Measurements from ENCODE around the gene OTX1. TPM values are rescaled to one million over a fixed set of nuclear protein-coding genes. Genes with fewer than 3 reads are reported as not detected.

OTX1 gene
- total and polyA plus RNA-seq, 10 of the 15 experiments (the other 5 are each of a cell fraction or from before 2014, with no cell fraction given), result 0.04 to 0.67 (median 0.23) TPM; not detected in 2

DNA sequence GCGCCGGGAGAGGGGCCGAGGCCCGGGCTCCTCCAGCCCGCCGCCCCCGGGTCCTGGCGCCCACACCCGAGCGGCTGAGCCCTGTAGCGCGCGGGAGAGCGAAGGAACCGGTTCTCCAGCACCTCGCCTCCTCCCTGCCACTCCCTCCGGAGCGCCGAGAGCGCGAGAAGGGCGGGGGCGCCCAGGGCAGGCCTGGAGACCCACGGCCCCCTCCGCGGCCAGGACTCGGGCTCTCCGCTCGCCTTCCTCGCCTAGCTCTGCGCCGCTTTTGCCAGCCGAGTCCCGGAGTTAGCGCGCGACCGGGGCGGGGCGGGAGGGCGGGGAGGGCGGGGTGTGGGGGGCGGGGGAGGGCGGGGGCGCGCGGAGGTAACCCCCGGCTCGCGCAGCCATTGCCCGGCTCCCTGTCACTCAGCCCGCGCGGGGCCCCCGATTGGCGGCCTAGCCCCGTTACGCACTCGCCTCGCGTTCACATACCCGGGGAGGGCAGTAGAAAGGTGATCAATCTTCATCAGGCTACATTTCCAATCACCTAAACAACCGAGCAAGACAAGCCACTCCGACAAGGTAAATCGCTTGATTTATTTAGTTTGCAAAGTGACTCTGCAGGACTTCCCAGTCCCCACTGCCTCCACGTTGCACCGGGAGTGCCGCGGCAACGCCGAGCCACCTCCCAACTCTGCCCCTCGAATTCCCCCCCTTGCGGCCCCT is at the start of gene OTX1 (continued):
- TF ChIP-seq, protein P1, sequence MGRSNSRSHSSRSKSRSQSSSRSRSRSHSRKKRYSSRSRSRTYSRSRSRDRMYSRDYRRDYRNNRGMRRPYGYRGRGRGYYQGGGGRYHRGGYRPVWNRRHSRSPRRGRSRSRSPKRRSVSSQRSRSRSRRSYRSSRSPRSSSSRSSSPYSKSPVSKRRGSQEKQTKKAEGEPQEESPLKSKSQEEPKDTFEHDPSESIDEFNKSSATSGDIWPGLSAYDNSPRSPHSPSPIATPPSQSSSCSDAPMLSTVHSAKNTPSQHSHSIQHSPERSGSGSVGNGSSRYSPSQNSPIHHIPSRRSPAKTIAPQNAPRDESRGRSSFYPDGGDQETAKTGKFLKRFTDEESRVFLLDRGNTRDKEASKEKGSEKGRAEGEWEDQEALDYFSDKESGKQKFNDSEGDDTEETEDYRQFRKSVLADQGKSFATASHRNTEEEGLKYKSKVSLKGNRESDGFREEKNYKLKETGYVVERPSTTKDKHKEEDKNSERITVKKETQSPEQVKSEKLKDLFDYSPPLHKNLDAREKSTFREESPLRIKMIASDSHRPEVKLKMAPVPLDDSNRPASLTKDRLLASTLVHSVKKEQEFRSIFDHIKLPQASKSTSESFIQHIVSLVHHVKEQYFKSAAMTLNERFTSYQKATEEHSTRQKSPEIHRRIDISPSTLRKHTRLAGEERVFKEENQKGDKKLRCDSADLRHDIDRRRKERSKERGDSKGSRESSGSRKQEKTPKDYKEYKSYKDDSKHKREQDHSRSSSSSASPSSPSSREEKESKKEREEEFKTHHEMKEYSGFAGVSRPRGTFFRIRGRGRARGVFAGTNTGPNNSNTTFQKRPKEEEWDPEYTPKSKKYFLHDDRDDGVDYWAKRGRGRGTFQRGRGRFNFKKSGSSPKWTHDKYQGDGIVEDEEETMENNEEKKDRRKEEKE (IDR thresholded peaks at IDR 0.05), result no peak
- TF ChIP-seq, protein P2, sequence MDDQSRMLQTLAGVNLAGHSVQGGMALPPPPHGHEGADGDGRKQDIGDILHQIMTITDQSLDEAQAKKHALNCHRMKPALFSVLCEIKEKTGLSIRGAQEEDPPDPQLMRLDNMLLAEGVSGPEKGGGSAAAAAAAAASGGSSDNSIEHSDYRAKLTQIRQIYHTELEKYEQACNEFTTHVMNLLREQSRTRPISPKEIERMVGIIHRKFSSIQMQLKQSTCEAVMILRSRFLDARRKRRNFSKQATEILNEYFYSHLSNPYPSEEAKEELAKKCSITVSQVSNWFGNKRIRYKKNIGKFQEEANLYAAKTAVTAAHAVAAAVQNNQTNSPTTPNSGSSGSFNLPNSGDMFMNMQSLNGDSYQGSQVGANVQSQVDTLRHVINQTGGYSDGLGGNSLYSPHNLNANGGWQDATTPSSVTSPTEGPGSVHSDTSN (IDR thresholded peaks at IDR 0.05; ENCODE audit: insufficient replicate concordance, low read depth, low read length), result peak; percentile 95

DNA sequence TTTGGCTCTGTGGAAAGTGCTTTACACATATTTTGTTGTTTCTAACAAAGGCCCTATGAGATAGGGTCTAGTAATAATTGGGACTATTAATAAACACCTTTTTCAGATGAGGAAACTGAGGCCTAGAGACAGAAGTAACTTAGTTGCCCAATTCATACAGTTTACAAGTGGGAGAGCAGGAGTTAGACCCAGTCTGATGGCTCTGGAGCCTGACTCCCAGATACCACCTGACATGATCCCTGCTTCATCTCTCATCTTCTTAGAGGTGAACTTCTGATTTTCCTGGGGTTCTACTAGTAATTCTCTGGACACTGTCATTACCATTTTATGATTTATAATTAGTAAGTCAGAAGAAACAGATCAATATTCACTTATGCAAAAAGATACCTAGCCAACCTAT is 49.1 kb upstream of the OTX1 start:
- ChIA-PET POLR2A (no interaction called here), SMC1A (ENCODE audit: uncharacterized antibody, unreplicated experiment) (interaction anchor here (1.4 kb wide), 1 partner anchor 11 kb away, joined by 6 read pairs; no protein-coding TSS in a partner anchor), RAD21 (ENCODE audit: unreplicated experiment) (interaction anchor here (1.4 kb wide), 1 partner anchor 10 kb away, joined by 3 read pairs; no protein-coding TSS in a partner anchor), CTCF (no interaction called here)
- no peak overlapping the region for H3K4me3 ChIP-seq
- intact Hi-C loops (cut with micrococcal nuclease; ENCODE audit: unreplicated experiment), result no loop called here
- no peak for FAIRE-seq
- no peak overlapping the region for H3K4me2 ChIP-seq (ENCODE audit: control insufficient read depth, insufficient read depth)
- 0 out of 4 replicates have a peak, but pooled peaks cover 0 to 3% of the 10 kb centered on the region in 2 experiments for H3K36me3 ChIP-seq (ENCODE audit: control insufficient read depth in 2 of 2, insufficient read depth in 2 of 2, low read length in 1 of 2)
- H3K9ac ChIP-seq (ENCODE audit: control insufficient read depth, insufficient read depth, low read length), result no peak overlapping the region
- no peak overlapping the region for H3K27ac ChIP-seq (ENCODE audit: control insufficient read depth, insufficient read depth)
- no peak for ATAC-seq
- TF ChIP-seq ZBED1 (IDR thresholded peaks at IDR 0.05; ENCODE audit: borderline replicate concordance) (no peak), HDAC6 (IDR thresholded peaks at IDR 0.05; ENCODE audit: unreplicated experiment) (no peak), MTA2 (IDR thresholded peaks at IDR 0.05; ENCODE audit: low read depth) (no peak), ZNF622 (IDR thresholded peaks at IDR 0.05) (no peak), TAF1 (IDR thresholded peaks at IDR 0.05; ENCODE audit: borderline replicate concordance, low read depth, low read length) (no peak), RBBP5 (conservative IDR thresholded peaks at IDR 0.05) (no peak), MYB (IDR thresholded peaks at IDR 0.05; ENCODE audit: borderline replicate concordance, low read depth, low read length) (no peak), HCFC1 (IDR thresholded peaks at IDR 0.05; ENCODE audit: low read length) (no peak), SIX5 (IDR thresholded peaks at IDR 0.05; ENCODE audit: low read depth, low read length, severe bottlenecking) (no peak)
- TF ChIP-seq, protein P3, sequence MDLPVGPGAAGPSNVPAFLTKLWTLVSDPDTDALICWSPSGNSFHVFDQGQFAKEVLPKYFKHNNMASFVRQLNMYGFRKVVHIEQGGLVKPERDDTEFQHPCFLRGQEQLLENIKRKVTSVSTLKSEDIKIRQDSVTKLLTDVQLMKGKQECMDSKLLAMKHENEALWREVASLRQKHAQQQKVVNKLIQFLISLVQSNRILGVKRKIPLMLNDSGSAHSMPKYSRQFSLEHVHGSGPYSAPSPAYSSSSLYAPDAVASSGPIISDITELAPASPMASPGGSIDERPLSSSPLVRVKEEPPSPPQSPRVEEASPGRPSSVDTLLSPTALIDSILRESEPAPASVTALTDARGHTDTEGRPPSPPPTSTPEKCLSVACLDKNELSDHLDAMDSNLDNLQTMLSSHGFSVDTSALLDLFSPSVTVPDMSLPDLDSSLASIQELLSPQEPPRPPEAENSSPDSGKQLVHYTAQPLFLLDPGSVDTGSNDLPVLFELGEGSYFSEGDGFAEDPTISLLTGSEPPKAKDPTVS (IDR thresholded peaks at IDR 0.05; ENCODE audit: low read depth, low read length), result no peak
- TF ChIP-seq, protein P4, sequence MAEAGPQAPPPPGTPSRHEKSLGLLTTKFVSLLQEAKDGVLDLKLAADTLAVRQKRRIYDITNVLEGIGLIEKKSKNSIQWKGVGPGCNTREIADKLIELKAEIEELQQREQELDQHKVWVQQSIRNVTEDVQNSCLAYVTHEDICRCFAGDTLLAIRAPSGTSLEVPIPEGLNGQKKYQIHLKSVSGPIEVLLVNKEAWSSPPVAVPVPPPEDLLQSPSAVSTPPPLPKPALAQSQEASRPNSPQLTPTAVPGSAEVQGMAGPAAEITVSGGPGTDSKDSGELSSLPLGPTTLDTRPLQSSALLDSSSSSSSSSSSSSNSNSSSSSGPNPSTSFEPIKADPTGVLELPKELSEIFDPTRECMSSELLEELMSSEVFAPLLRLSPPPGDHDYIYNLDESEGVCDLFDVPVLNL (IDR thresholded peaks at IDR 0.05; ENCODE audit: low read depth, low read length), result no peak
- no peak overlapping the region for H2AFZ ChIP-seq (ENCODE audit: control insufficient read depth, low read depth, low read length)
- H4K20me1 ChIP-seq (ENCODE audit: control insufficient read depth, insufficient read depth), result no peaks in the 10 kb centered on the region
- in situ Hi-C loops (cut with MboI), result no loop called here
- BruUV-seq (replicated peaks), result no TSS peak
- H3K27me3 ChIP-seq (replicated peaks in 1 of 2; ENCODE audit: control insufficient read depth in 2 of 2, insufficient read depth in 2 of 2, low read length in 1 of 2), result no peaks in the 10 kb centered on the region
- H3K79me2 ChIP-seq (ENCODE audit: control insufficient read depth, insufficient read depth, low read length), result no peaks in the 10 kb centered on the region
- no peak for DNase-seq (ENCODE audit: low read depth, low spot score)
- H3K9me3 ChIP-seq (replicated peaks; ENCODE audit: control insufficient read depth, insufficient read depth, low read length), result no peaks in the 10 kb centered on the region
- H3K4me1 ChIP-seq (ENCODE audit: control insufficient read depth, insufficient read depth, low read length), result no peaks in the 10 kb centered on the region
